ENCODE measurements around the gene THAP7. TPM values are rescaled to one million over a fixed set of nuclear protein-coding genes. Genes with fewer than 3 reads are reported as not detected.

Gene THAP7
- total RNA-seq, 1 experiment from 2014 or later, result 27.7 TPM

DNA sequence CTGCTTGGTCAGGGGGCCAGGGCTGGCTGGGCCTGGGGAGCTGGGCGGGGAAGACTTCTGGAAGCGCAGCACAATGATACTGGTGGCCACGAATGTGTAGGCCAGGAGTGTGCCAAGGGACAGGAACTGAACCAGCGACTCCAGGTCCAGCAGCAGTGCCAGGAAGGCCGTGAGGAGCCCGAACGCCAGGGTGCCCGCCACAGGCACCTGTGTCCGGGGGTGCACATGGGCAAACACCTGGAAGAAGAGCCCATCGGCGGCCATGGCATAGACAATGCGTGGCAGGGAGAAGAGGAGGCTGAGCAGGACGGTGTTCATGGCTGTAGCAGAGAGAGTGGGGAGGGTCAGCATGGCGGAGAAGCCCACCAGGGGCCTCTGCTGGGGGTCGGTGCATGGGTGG, 28.1 kb upstream of the THAP7 start:
- no peak for DNase-seq (ENCODE audit: low read depth, low spot score)
- ATAC-seq, result no peak
- RAD21 ChIA-PET (ENCODE audit: low non-redundant PET in 1 of 2, low total read pairs in 2 of 2, uncharacterized antibody in 2 of 2, unreplicated experiment in 2 of 2), result no interaction called here
- intact Hi-C loops (cut with micrococcal nuclease), result no loop called here
- Histone ChIP-seq H3K27me3 (ENCODE audit: insufficient read depth, low read length) (no peaks in the 10 kb centered on the region), H3K4me1 (ENCODE audit: control insufficient read depth in 1 of 2, insufficient read depth in 2 of 2, low read length in 2 of 2) (no peaks in the 10 kb centered on the region), H4K20me1 (ENCODE audit: insufficient read depth) (no peaks in the 10 kb centered on the region), H3K36me3 (ENCODE audit: control insufficient read depth in 1 of 2, insufficient read depth in 2 of 2, low read length in 2 of 2) (no peaks in the 10 kb centered on the region), H3K27ac (ENCODE audit: low read depth, low read length) (no peak overlapping the region), H3K4me3 (replicated peaks in 1 of 2; ENCODE audit: low read depth in 1 of 2, low read length in 2 of 2) (no peak overlapping the region), H3K9ac (ENCODE audit: low read length) (no peak overlapping the region), H3K4me2 (ENCODE audit: low read length) (no peak overlapping the region), H3K9me2 (ENCODE audit: insufficient read depth) (no peaks in the 10 kb centered on the region), H2AFZ (ENCODE audit: low read depth, low read length, poor library complexity, severe bottlenecking) (no peak overlapping the region), H3K79me2 (ENCODE audit: insufficient read depth, low read length) (no peaks in the 10 kb centered on the region), H3K9me3 (ENCODE audit: control insufficient read depth in 1 of 2, insufficient read depth in 1 of 2, low read depth in 1 of 2, low read length in 2 of 2) (no peaks in the 10 kb centered on the region)
- TF ChIP-seq CBX3 (IDR thresholded peaks at IDR 0.05; ENCODE audit: low read depth) (no peak), YY1 (IDR thresholded peaks at IDR 0.05; ENCODE audit: extremely low read depth, insufficient replicate concordance, low read depth, low read length) (no peak), EZH2 (IDR thresholded peaks at IDR 0.05) (no peak)
- POLR2A ChIA-PET, result no interaction called here
- BruUV-seq (replicated peaks), result no TSS peak
- CTCF ChIA-PET, result no interaction called here

DNA sequence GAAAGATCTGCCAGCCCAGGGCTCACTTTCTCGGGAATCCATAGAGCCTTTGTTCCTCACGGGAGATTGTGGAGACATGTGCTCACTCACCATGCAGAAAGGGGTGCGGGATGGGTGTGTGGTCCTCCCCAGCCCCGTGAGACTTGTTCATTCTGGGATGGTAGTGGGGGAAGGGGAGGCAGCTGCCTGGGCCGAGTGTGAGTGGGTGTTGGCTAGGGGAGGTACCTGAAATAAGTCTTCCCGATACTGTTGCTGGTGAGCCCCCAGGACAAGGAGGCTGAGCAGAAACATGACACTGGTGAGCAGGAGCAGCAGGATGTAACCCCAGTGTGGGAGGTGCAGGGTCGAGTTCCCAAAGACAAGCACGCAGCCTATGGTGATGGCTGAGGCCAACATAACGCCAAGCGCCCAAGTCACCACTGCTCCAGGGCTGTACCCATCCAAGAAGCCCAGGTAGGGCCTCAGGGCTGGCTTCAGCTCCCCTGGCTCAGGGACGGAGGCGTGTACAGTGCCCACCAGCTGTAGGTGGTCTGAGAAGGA, 27.6 kb upstream of the THAP7 start:
- Histone ChIP-seq H3K9ac (ENCODE audit: low read length) (no peak overlapping the region), H3K4me1 (ENCODE audit: control insufficient read depth in 1 of 2, insufficient read depth in 2 of 2, low read length in 2 of 2) (no peaks in the 10 kb centered on the region), H3K27ac (ENCODE audit: low read depth, low read length) (no peak overlapping the region), H2AFZ (ENCODE audit: low read depth, low read length, poor library complexity, severe bottlenecking) (no peak overlapping the region), H3K9me3 (ENCODE audit: control insufficient read depth in 1 of 2, insufficient read depth in 1 of 2, low read depth in 1 of 2, low read length in 2 of 2) (no peaks in the 10 kb centered on the region), H3K9me2 (ENCODE audit: insufficient read depth) (no peaks in the 10 kb centered on the region), H3K36me3 (ENCODE audit: control insufficient read depth in 1 of 2, insufficient read depth in 2 of 2, low read length in 2 of 2) (no peaks in the 10 kb centered on the region), H3K4me2 (ENCODE audit: low read length) (no peak overlapping the region), H3K4me3 (replicated peaks in 1 of 2; ENCODE audit: low read depth in 1 of 2, low read length in 2 of 2) (no peak overlapping the region), H3K27me3 (ENCODE audit: insufficient read depth, low read length) (no peaks in the 10 kb centered on the region), H4K20me1 (ENCODE audit: insufficient read depth) (no peaks in the 10 kb centered on the region), H3K79me2 (ENCODE audit: insufficient read depth, low read length) (no peaks in the 10 kb centered on the region)
- intact Hi-C loops (cut with micrococcal nuclease), result no loop called here
- ChIA-PET RAD21 (ENCODE audit: low non-redundant PET in 1 of 2, low total read pairs in 2 of 2, uncharacterized antibody in 2 of 2, unreplicated experiment in 2 of 2) (no interaction called here), POLR2A (no interaction called here), CTCF (no interaction called here)
- no TSS peak for BruUV-seq (replicated peaks)
- TF ChIP-seq EGR1 (IDR thresholded peaks at IDR 0.05; ENCODE audit: low read depth) (no peak), EZH2phosphoT487 (IDR thresholded peaks at IDR 0.05; ENCODE audit: borderline replicate concordance) (no peak), SIN3A (IDR thresholded peaks at IDR 0.05; ENCODE audit: low read depth) (no peak)
- TF ChIP-seq, protein P1, sequence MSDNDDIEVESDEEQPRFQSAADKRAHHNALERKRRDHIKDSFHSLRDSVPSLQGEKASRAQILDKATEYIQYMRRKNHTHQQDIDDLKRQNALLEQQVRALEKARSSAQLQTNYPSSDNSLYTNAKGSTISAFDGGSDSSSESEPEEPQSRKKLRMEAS (IDR thresholded peaks at IDR 0.05), result no peak
- DNase-seq (ENCODE audit: low read depth, low spot score) (no peak), ATAC-seq (no peak)

Measured in HCT116 (cell line).